Epithelial cell of proximal tubule (primary cell): ENCODE measurements around the gene RBM19. TPM values are rescaled to one million over a fixed set of nuclear protein-coding genes. Genes with fewer than 3 reads are reported as not detected.
A peak's percentile ranks its signal among the peaks of the same experiment; 100 is the strongest.

ENCODE experiments used
- DNase-seq: peaks from one replicate; pipeline ENCODE4 v3.0.0-alpha.2; 2011; ENCODE audit warnings: low read depth
- H3K4me3 ChIP-seq: 2 replicates; pipeline ENCODE4 v1.5.1; 2011; ENCODE audit warnings: low read depth, mild to moderate bottlenecking, low read length
- total RNA-seq: library from RNA; depleted of rRNA; stranded (reverse); fragments of >200 nt; gene quantifications from 2 replicates; pipeline ENCODE4 v1.2.3, GENCODE V29; 2015
- TF ChIP-seq, protein P1 (sequence below): conservative IDR thresholded peaks from 2 replicates; pipeline ENCODE4 v1.5.1; 2012; ENCODE audit warnings: low read depth, mild to moderate bottlenecking, low read length

The RBM19 gene, protein sequence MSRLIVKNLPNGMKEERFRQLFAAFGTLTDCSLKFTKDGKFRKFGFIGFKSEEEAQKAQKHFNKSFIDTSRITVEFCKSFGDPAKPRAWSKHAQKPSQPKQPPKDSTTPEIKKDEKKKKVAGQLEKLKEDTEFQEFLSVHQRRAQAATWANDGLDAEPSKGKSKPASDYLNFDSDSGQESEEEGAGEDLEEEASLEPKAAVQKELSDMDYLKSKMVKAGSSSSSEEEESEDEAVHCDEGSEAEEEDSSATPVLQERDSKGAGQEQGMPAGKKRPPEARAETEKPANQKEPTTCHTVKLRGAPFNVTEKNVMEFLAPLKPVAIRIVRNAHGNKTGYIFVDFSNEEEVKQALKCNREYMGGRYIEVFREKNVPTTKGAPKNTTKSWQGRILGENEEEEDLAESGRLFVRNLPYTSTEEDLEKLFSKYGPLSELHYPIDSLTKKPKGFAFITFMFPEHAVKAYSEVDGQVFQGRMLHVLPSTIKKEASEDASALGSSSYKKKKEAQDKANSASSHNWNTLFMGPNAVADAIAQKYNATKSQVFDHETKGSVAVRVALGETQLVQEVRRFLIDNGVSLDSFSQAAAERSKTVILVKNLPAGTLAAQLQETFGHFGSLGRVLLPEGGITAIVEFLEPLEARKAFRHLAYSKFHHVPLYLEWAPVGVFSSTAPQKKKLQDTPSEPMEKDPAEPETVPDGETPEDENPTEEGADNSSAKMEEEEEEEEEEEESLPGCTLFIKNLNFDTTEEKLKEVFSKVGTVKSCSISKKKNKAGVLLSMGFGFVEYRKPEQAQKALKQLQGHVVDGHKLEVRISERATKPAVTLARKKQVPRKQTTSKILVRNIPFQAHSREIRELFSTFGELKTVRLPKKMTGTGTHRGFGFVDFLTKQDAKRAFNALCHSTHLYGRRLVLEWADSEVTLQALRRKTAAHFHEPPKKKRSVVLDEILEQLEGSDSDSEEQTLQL
- total RNA-seq: 26.5 and 32.2 TPM in 2 replicates

DNA sequence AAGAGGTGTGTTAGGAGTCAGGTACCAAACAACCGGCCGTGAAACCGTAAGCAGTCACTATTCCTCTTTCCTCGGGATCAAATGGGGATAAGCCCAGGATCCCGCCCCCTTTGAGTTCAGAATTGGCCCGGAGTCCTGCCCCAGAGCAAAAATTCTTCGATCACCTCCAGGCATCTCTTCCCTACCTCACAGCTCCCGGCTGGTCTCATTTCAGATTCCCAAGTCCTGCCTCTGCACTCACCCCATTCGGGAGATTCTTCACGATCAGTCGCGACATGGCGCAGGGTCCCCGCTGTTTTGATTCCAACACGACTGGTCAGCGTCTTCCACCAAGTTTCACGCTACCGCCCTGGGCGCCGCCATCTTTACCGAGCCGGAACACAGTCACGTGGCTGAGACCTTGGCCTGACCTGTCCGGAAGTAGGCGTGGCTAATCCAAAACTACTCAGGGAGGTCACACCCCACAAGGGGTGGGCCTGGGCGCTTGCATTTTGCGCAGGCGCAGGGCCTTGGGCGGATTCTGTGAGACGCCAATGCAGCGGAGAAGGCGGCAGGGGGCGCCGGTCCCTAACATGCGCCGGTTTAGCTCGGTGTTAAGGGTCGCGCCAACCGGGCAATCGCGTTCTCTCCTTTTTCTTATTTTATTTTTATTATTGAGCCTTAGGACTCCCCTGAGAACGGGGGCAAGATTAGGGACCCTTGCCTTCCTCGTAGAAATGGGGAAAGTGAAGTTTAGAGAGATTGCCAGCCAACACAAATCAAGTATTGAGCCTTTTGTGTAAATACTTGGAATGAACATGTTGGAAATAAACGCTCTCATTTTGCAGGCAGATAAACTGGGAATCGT lies at the start of gene RBM19:
Gene RBM19, minus strand, starts transcription at position 375 of the 847 bp plus-strand sequence. Its CDS starts 98 bp downstream, at position 277.
- DNase-seq: peak; percentile 69
- TF ChIP-seq, protein P1, sequence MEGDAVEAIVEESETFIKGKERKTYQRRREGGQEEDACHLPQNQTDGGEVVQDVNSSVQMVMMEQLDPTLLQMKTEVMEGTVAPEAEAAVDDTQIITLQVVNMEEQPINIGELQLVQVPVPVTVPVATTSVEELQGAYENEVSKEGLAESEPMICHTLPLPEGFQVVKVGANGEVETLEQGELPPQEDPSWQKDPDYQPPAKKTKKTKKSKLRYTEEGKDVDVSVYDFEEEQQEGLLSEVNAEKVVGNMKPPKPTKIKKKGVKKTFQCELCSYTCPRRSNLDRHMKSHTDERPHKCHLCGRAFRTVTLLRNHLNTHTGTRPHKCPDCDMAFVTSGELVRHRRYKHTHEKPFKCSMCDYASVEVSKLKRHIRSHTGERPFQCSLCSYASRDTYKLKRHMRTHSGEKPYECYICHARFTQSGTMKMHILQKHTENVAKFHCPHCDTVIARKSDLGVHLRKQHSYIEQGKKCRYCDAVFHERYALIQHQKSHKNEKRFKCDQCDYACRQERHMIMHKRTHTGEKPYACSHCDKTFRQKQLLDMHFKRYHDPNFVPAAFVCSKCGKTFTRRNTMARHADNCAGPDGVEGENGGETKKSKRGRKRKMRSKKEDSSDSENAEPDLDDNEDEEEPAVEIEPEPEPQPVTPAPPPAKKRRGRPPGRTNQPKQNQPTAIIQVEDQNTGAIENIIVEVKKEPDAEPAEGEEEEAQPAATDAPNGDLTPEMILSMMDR: peak; percentile 75
- H3K4me3 ChIP-seq: peak within 1 kb of the TSS; percentile 77

DNA sequence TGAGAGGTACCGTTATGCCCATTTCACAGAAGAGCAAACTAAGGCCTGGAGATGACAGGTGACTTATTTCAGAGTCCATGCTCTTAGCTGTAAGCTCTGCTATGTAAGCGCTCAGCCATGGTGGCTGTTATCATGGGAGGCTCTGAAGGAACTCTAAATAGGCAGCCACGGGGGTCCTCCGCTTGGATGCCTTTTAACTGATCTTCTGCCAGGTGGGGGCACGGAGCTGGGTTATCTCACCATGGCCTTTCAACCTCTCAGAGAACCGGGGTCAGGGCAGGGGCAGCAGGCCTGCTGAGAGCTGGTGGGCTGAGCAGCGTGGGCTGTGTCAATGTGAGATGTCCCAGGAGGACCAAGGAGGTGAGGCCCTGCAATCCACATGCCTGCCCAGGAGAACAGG lies 49.7 kb upstream of the RBM19 start:
- no peak for DNase-seq
- H3K4me3 ChIP-seq: no peak overlapping the region
- TF ChIP-seq, protein P1: no peak

DNA sequence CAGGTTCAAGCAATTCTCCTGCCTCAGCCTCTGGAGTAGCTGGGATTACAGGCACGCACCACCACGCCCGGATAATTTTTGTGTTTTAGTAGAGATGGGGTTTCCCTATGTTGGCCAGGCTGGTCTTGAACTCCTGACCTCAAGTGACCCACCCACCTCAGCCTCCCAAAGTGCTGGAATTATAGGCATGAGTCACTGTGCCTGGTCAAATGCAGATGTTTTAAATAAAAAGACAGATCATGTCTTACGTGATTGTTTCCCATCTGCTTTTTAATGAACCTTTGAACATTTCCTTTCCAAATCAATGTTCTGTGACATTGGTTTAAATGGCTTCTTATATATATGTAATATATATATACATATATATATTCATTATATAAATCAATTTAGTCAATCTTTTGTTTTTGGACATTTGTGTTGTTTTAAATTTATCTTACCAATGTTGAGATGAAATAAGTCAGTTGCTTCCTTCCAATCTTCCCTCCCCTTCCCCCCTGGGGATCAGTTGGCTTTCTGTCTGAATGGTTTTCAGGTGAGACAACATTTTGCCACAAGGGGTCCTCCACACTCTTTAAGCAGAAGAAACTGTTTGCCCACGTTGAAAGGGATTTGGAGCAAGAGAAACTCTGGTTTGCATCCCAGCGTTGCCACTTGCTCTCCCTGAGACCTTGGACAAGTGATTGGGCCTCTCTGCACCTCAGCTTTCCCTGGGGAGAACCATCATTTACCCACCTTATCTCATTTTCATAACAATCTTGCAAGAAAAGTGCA lies 47.6 kb upstream of the RBM19 start:
- TF ChIP-seq, protein P1: peak; percentile 33
- no peak for DNase-seq
- no peak overlapping the region for H3K4me3 ChIP-seq

DNA sequence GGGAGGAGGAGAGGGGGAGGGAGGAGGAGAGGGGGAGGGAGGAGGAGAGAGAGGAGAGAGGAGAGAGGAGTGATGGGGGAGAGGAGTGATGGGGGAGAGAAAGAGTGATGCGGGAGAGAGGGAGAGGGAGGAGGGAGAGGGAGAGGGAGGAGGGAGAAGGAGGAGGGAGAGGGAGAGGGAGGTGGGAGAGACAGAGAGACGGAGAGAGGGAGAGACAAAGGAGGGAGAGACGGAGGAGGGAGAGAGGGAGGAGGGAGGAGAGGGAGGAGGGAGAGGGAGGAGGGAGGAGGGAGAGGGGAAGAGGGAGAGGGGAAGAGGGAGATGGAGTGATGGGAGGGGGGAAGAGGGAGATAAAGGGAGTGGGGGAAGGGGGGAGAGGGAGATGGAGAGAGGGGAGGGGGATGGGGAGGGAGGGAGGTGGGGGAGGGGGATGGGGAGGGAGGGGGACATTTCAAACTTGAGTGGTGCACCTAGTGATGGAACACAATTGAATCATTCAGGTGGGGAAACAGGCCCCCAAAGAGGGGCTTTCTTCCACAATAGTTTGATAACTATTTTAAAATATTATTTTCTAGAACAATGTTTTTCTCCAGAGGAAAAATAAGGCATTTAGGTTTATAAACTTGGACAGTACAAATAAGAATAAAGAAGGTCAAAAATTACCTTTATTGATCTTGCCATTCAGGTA lies 46.8 kb upstream of the RBM19 start:
- TF ChIP-seq, protein P1: no peak
- no peak overlapping the region for H3K4me3 ChIP-seq
- DNase-seq: no peak

DNA sequence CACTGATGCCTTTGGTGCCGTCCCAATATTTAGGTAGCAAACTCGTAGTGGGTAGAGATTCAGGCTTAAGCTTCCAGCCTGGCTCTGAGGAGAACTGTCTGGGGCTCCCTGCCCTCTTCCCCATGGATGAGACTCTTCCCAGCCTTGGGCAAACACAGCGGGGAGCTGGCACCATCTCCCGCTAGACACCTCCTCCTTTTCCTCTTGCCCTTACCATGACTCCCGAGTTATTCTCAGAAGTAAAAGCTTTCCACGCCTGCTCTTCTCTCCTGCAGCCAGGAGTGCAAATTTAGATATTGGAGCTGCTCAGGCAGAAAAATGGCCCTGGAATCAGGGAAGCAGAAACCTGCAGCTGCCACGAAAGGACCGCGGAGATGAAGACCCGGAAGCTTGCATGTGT lies 45.6 kb upstream of the RBM19 start:
- TF ChIP-seq, protein P1: no peak
- no peak overlapping the region for H3K4me3 ChIP-seq
- no peak for DNase-seq
